NCI-H1436 (cell line): Measurements from ENCODE around the gene LSM14B.
"Not testable (repeated sequence)": the region's sequence is repeated elsewhere in the genome, so short reads cannot be mapped to it uniquely, and the experiment has no call there.

Source experiments
- DNase-seq: peaks from one replicate; lab custom pipeline; 2025; lab: John Stamatoyannopoulos, UW

LSM14B gene

GRCh38 chr20:62121776-62122653 lies at the start of gene LSM14B:
Gene LSM14B (plus strand): TSS chr20:62122475. CDS start chr20:62122667, 192 bp downstream.
- DNase-seq, result peak; percentile 95

GRCh38 chr20:62073323-62073722 lies 49.0 kb upstream of the LSM14B start:
- no peak for DNase-seq

- no peak for DNase-seq
Measured at GRCh38 chr20:62079166-62079565, 43.1 kb upstream of the LSM14B start.

GRCh38 chr20:62080249-62080990 lies 41.9 kb upstream of the LSM14B start:
- DNase-seq, result no peak

GRCh38 chr20:62083312-62083711 lies 39.0 kb upstream of the LSM14B start:
- no peak for DNase-seq

GRCh38 chr20:62084224-62084623 lies 38.1 kb upstream of the LSM14B start:
- DNase-seq, result not testable (repeated sequence)

GRCh38 chr20:62085206-62085605 lies 37.1 kb upstream of the LSM14B start:
- no peak for DNase-seq

- DNase-seq, result no peak
Measured at GRCh38 chr20:62087227-62087626, 35.0 kb upstream of the LSM14B start.

GRCh38 chr20:62087632-62088031 lies 34.6 kb upstream of the LSM14B start:
- DNase-seq, result no peak

GRCh38 chr20:62088258-62089127 lies 33.8 kb upstream of the LSM14B start:
- no peak for DNase-seq

GRCh38 chr20:62089393-62089792 lies 32.9 kb upstream of the LSM14B start:
- DNase-seq, result no peak

- no peak for DNase-seq
Measured at GRCh38 chr20:62096421-62097380, 25.6 kb upstream of the LSM14B start.

- no peak for DNase-seq
Measured at GRCh38 chr20:62097881-62098407, 24.3 kb upstream of the LSM14B start.

- no peak for DNase-seq
Measured at GRCh38 chr20:62101078-62101477, 21.2 kb upstream of the LSM14B start.

GRCh38 chr20:62103508-62104233 lies 18.6 kb upstream of the LSM14B start:
- no peak for DNase-seq

- no peak for DNase-seq
Measured at GRCh38 chr20:62104234-62104789, 18.0 kb upstream of the LSM14B start.

GRCh38 chr20:62104791-62105345 lies 17.4 kb upstream of the LSM14B start:
- no peak for DNase-seq

GRCh38 chr20:62105592-62105991 lies 16.7 kb upstream of the LSM14B start:
- no peak for DNase-seq

- DNase-seq, result no peak
Measured at GRCh38 chr20:62111148-62111547, 11.1 kb upstream of the LSM14B start.
